IMR-90 (cell line): ENCODE measurements around the gene DDX42. TPM values are rescaled to one million over a fixed set of nuclear protein-coding genes. Genes with fewer than 3 reads are reported as not detected.

Source experiments
- ATAC-seq: fragments of 200-7000 bp; cut with Tn5 transposase; 2 replicates; pipeline ENCODE4 v1.9.1; 2020; ENCODE audit warnings: low read depth, mild to moderate bottlenecking, moderate library complexity
- BruUV-seq: library from RNA; stranded (reverse); fragments of 400-500 nt; replicated peaks from 2 replicates; lab custom pipeline; 2021; lab: Mats Ljungman, UMichigan
- CTCF ChIA-PET: fragments of 300-600 bp; formaldehyde crosslinking; extraction: SDS; loops from one replicate; lab custom pipeline; 2021; ENCODE audit warnings: antibody characterized with exemption; lab: Yijun Ruan, JAX
- POLR2A ChIA-PET: fragments of 300-600 bp; sonication (Branson Sonifier 250); formaldehyde crosslinking; loops from one replicate; lab custom pipeline; 2022; ENCODE audit warnings: antibody characterized with exemption; ENCODE audit not compliant: unreplicated experiment; lab: Charles Lee
- DNase-seq: peaks from one replicate; pipeline ENCODE4 v3.0.0; 2013
- H2AFZ ChIP-seq: replicated peaks from 2 replicates; pipeline ENCODE3; 2013; ENCODE audit warnings: low read length, mild to moderate bottlenecking; ENCODE audit not compliant: poor library complexity
- H2AK5ac ChIP-seq: 2 replicates; pipeline ENCODE4 v1.6.1; 2013; ENCODE audit warnings: low read depth, low read length, inconsistent platforms
- H2AK9ac ChIP-seq: replicated peaks from 2 replicates; pipeline ENCODE3; 2013; ENCODE audit warnings: mild to moderate bottlenecking, low read depth, low read length, moderate library complexity; ENCODE audit not compliant: poor library complexity
- H2BK120ac ChIP-seq: 2 replicates; pipeline ENCODE4 v1.6.1; 2013; ENCODE audit warnings: low read depth, low read length, inconsistent platforms
- H2BK15ac ChIP-seq: 3 replicates; pipeline ENCODE4 v1.6.1; 2013; ENCODE audit warnings: low read depth, low read length, inconsistent platforms
- H2BK20ac ChIP-seq: 2 replicates; pipeline ENCODE4 v1.6.1; 2013; ENCODE audit warnings: low read depth, mild to moderate bottlenecking, inconsistent platforms, low read length, moderate library complexity
- H2BK5ac ChIP-seq: 2 replicates; pipeline ENCODE4 v1.6.1; 2013; ENCODE audit warnings: mild to moderate bottlenecking, low read depth, low read length, inconsistent platforms; ENCODE audit not compliant: poor library complexity, severe bottlenecking
- H3K14ac ChIP-seq: replicated peaks from 2 replicates; pipeline ENCODE4 v1.6.1; 2013; ENCODE audit warnings: low read depth, low read length, inconsistent platforms
- H3K18ac ChIP-seq: 2 replicates; pipeline ENCODE4 v1.6.1; 2013; ENCODE audit warnings: low read depth, low read length, control low read depth
- H3K23ac ChIP-seq: 2 replicates; pipeline ENCODE4 v1.6.1; 2013; ENCODE audit warnings: low read depth, low read length, inconsistent platforms
- H3K27ac ChIP-seq: 2 replicates; pipeline ENCODE4 v1.5.1; 2013; ENCODE audit warnings: mild to moderate bottlenecking, control low read depth, low read length; ENCODE audit not compliant: insufficient read depth
- H3K27me3 ChIP-seq: 2 replicates; pipeline ENCODE4 v1.6.1; 2013; ENCODE audit warnings: low read length; ENCODE audit not compliant: control insufficient read depth, insufficient read depth
- H3K36me3 ChIP-seq: 2 replicates; pipeline ENCODE4 v1.6.1; 2013; ENCODE audit warnings: low read length, mixed read lengths; ENCODE audit not compliant: control insufficient read depth, insufficient read depth
- H3K4ac ChIP-seq: 2 replicates; pipeline ENCODE4 v1.6.1; 2013; ENCODE audit warnings: low read depth, low read length, inconsistent platforms
- H3K4me1 ChIP-seq: 2 replicates; pipeline ENCODE4 v1.6.1; 2013; ENCODE audit warnings: low read length, mixed read lengths; ENCODE audit not compliant: control insufficient read depth, insufficient read depth
- H3K4me2 ChIP-seq: 2 replicates; pipeline ENCODE4 v1.6.1; 2013; ENCODE audit warnings: low read depth, mild to moderate bottlenecking, control low read depth, low read length, moderate library complexity
- H3K4me3 ChIP-seq: 2 replicates; pipeline ENCODE4 v1.5.1; 2013; ENCODE audit warnings: low read depth, mild to moderate bottlenecking, control low read depth, low read length, moderate library complexity; ENCODE audit not compliant: insufficient read depth
- H3K56ac ChIP-seq: 2 replicates; pipeline ENCODE4 v1.6.1; 2013; ENCODE audit warnings: low read length, inconsistent platforms; ENCODE audit not compliant: insufficient read depth; ENCODE audit errors: extremely low read depth
- H3K79me1 ChIP-seq, 2 experiments: 2 replicates each; pipeline ENCODE4 v1.6.1; 2013; ENCODE audit warnings: low read length in 2 of 2, inconsistent platforms in 1 of 2, low read depth in 1 of 2
- H3K9ac ChIP-seq: 2 replicates; pipeline ENCODE4 v1.6.1; 2013; ENCODE audit warnings: low read depth, low read length, control low read depth
- H3K9me1 ChIP-seq: 2 replicates; pipeline ENCODE4 v1.6.1; 2013; ENCODE audit warnings: low read length, inconsistent platforms; ENCODE audit not compliant: insufficient read depth
- H3K9me3 ChIP-seq: 2 replicates; pipeline ENCODE4 v1.6.1; 2013; ENCODE audit warnings: low read length; ENCODE audit not compliant: control insufficient read depth, insufficient read depth
- H4K20me1 ChIP-seq: 2 replicates; pipeline ENCODE4 v1.6.1; 2013; ENCODE audit warnings: low read length, inconsistent platforms; ENCODE audit not compliant: insufficient read depth
- H4K5ac ChIP-seq: 2 replicates; pipeline ENCODE4 v1.6.1; 2013; ENCODE audit warnings: mild to moderate bottlenecking, low read depth, low read length, control low read depth
- H4K8ac ChIP-seq, 2 experiments: 2 replicates each; pipeline ENCODE4 v1.6.1; 2013; ENCODE audit warnings: low read depth in 2 of 2, low read length in 2 of 2, control low read depth in 1 of 2, inconsistent platforms in 1 of 2
- H4K91ac ChIP-seq: 2 replicates; pipeline ENCODE4 v1.6.1; 2013; ENCODE audit warnings: low read depth, low read length, inconsistent platforms; ENCODE audit not compliant: insufficient read depth
- CEBPB ChIP-seq: IDR thresholded peaks from 2 replicates; pipeline ENCODE4 v1.6.1; 2012; ENCODE audit warnings: low read depth, low read length, improper control_type of control experiment
- CHD1 ChIP-seq: IDR thresholded peaks from 2 replicates; pipeline ENCODE4 v1.6.1; 2012; ENCODE audit warnings: low read depth, low read length, improper control_type of control experiment
- CTCF ChIP-seq: conservative IDR thresholded peaks from 2 replicates; pipeline ENCODE4 v1.5.1; 2012; ENCODE audit warnings: mild to moderate bottlenecking, low read depth, low read length, improper control_type of control experiment
- ELK1 ChIP-seq: fragments of 150-350 bp; IDR thresholded peaks from 2 replicates; pipeline ENCODE4 v1.6.1; 2016; ENCODE audit warnings: low read depth, mild to moderate bottlenecking, low read length, moderate library complexity, borderline replicate concordance
- FOS ChIP-seq: fragments of 150-350 bp; IDR thresholded peaks from 2 replicates; pipeline ENCODE4 v1.6.1; 2016; ENCODE audit warnings: low read depth, low read length
- MAFK ChIP-seq: IDR thresholded peaks from 2 replicates; pipeline ENCODE4 v1.6.1; 2012; ENCODE audit warnings: low read depth, low read length, improper control_type of control experiment
- MAZ ChIP-seq: IDR thresholded peaks from 2 replicates; pipeline ENCODE4 v1.6.1; 2012; ENCODE audit warnings: low read depth, mild to moderate bottlenecking, low read length, improper control_type of control experiment, moderate library complexity, borderline replicate concordance
- MXI1 ChIP-seq: IDR thresholded peaks from 2 replicates; pipeline ENCODE4 v1.6.1; 2012; ENCODE audit warnings: low read depth, mild to moderate bottlenecking, low read length, moderate library complexity, borderline replicate concordance
- NFE2L2 ChIP-seq: fragments of 150-350 bp; IDR thresholded peaks from 2 replicates; pipeline ENCODE4 v1.6.1; 2016; ENCODE audit warnings: low read depth, mild to moderate bottlenecking, low read length
- SMC3 ChIP-seq: fragments of 150-350 bp; IDR thresholded peaks from 2 replicates; pipeline ENCODE4 v1.6.1; 2016; ENCODE audit warnings: low read depth, mild to moderate bottlenecking, antibody characterized with exemption, low read length, moderate library complexity
- USF2 ChIP-seq: fragments of 150-350 bp; IDR thresholded peaks from 2 replicates; pipeline ENCODE4 v1.6.1; 2017; ENCODE audit warnings: mild to moderate bottlenecking, antibody characterized with exemption, low read length, low read depth
- WGBS, 2 experiments: methylation state at CpG; one replicate each; pipeline versions ENCODE4 v1.1.5 to v1.1.7; 2013; ENCODE audit warnings: missing lambda C conversion rate in 2 of 2; ENCODE audit not compliant: insufficient read length in 1 of 2; ENCODE audit errors: extremely low coverage in 2 of 2; 5-methylcytosine and 5-hydroxymethylcytosine counted together
- dilution Hi-C: fragments of 300-500 bp; cut with HindIII; formaldehyde crosslinking; loops from one replicate; pipeline ENCODE4 v1.14.3; 2018; ENCODE audit warnings: low sequenced_read_pairs; ENCODE audit not compliant: unreplicated experiment
- in situ Hi-C: fragments of 300-500 bp; cut with MboI; formaldehyde crosslinking; loops from 3 replicates; pipeline ENCODE4 v1.14.3; 2019; ENCODE audit warnings: low sequenced_read_pairs, inconsistent platforms, mixed read lengths
- intact Hi-C: fragments of 100-400 bp; cut with micrococcal nuclease; formaldehyde crosslinking; loops from 2 replicates; pipeline ENCODE4 v1.10.0; 2022
- polyA plus RNA-seq, 3 experiments: library from polyadenylated mRNA; depleted of rRNA; stranded (reverse); fragments of >200 nt; gene quantifications; 2 replicates each; pipeline ENCODE4 v1.2.3, GENCODE V29; 2012; ENCODE audit warnings: low replicate concordance in 1 of 3
- total RNA-seq: library from RNA; depleted of rRNA; stranded (reverse); fragments of >200 nt; gene quantifications from 2 replicates; pipeline ENCODE4 v1.2.3, GENCODE V29; 2012

The DDX42 gene
- total and polyA plus RNA-seq, 2 of the 4 experiments (the other 2 are of a cell fraction): 75.8 to 91.5 TPM

GRCh38 chr17:63775420-63775819 is 1.4 kb downstream of the DDX42 start:
- in situ Hi-C loops: no loop called here

More at GRCh38 chr17:63775420-63775819, 1.4 kb downstream of the DDX42 start:
- dilution Hi-C loops: no loop called here
- Histone ChIP-seq H3K23ac (peak overlapping the region; percentile 94; the same call in 1 of the 2 replicates), H3K9me1 (peaks cover 3% of the 10 kb centered on the region), H3K9ac (peak overlapping the region; percentile 99), H3K4ac (peak overlapping the region; percentile 1; the same call in 1 of the 2 replicates), H2AK9ac (no peak overlapping the region), H2AFZ (no peak overlapping the region), H3K79me1 (peaks cover 0 to 43% of the 10 kb centered on the region in 2 experiments; a peak in 2 of 4 replicates), H3K27me3 (no peaks in the 10 kb centered on the region), H2AK5ac (no peak overlapping the region), H4K8ac (no peak overlapping the region), H3K56ac (no peak overlapping the region), H3K14ac (peak overlapping the region; percentile 42; the same call in 1 of the 2 replicates), H3K4me3 (peak overlapping the region; percentile 100), H3K4me1 (peaks cover 2% of the 10 kb centered on the region; the same call in 1 of the 2 replicates), H3K9me3 (no peaks in the 10 kb centered on the region), H4K20me1 (peaks cover 73% of the 10 kb centered on the region), H3K36me3 (peaks cover 6% of the 10 kb centered on the region), H2BK120ac (no peak overlapping the region), H2BK15ac (no peak overlapping the region), H2BK20ac (no peak overlapping the region), H4K91ac (no peak overlapping the region), H3K4me2 (peak overlapping the region; percentile 84), H3K27ac (peak overlapping the region; percentile 21), H3K18ac (no peak overlapping the region), H4K5ac (no peak overlapping the region), H2BK5ac (peak overlapping the region; percentile 74)
- ChIA-PET POLR2A (no interaction called here), CTCF (interaction anchor here (0.7 to 0.8 kb wide), 2 partner anchors 8 to 14 kb away, joined by 3 read pairs; no protein-coding TSS in a partner anchor)
- 0% methylated on average over 6 of the region's 8 CpGs; no CpG with 5 or more reads in 1 of the 2 experiments for WGBS, 2 experiments
- no TSS peak for BruUV-seq
- TF ChIP-seq MAZ (no peak), CHD1 (no peak), CEBPB (no peak), CTCF (no peak), ELK1 (no peak), NFE2L2 (no peak), MXI1 (no peak), SMC3 (no peak), FOS (no peak), MAFK (no peak), USF2 (no peak)
- DNase-seq: no peak
- intact Hi-C loops: no loop called here
- no peak for ATAC-seq
